ENCODE data around the gene DAZL.
"Not testable (repeated sequence)": the region's sequence is repeated elsewhere in the genome, so short reads cannot be mapped to it uniquely, and the experiment has no call there.

Gene DAZL, protein sequence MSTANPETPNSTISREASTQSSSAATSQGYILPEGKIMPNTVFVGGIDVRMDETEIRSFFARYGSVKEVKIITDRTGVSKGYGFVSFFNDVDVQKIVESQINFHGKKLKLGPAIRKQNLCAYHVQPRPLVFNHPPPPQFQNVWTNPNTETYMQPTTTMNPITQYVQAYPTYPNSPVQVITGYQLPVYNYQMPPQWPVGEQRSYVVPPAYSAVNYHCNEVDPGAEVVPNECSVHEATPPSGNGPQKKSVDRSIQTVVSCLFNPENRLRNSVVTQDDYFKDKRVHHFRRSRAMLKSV

DNA sequence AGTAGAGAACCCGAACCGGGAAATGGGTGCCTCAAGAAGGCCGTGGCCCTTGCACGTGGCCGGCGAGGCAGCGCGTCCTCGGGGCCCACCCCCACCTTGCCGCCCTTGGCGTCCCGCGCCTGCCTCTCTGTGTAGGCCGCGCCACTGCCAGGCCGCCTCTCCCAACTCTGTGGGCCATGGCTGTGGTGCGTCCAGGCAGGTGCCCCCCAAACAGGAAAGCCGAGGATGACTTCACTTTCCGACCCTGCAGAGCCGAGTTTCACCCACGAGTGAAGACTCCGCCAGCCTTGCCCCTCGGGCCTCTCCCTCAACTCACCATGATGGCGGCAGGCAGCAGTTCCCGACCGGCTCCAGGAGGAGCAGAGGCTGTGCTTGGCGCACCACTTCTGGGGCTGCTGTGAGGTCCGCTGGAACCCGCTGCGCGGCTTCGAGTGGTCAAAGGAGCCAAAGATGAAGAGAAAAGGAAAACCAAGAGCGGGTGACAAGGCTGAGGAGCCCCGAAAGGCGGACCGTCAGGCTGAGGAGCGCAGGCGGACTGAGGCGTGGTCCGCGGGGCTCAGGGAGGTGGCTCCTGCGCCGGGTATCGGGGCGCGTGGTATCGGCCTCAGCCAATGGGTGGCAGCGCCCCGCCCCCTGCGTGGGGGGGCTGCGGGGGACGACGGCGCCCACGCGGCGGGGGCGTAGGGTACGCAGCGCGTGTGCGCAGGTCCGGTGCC lies at the start of gene DAZL:
Gene DAZL (minus strand): TSS at position 537 of the 716 bp plus-strand sequence. CDS start 218 bp downstream, at position 319.
- no peak within 1 kb of the TSS for H3K4me3 ChIP-seq (ENCODE audit: low read length)
- TF ChIP-seq ZNF274 (IDR thresholded peaks at IDR 0.05; ENCODE audit: low read depth, low read length) = no peak

DNA sequence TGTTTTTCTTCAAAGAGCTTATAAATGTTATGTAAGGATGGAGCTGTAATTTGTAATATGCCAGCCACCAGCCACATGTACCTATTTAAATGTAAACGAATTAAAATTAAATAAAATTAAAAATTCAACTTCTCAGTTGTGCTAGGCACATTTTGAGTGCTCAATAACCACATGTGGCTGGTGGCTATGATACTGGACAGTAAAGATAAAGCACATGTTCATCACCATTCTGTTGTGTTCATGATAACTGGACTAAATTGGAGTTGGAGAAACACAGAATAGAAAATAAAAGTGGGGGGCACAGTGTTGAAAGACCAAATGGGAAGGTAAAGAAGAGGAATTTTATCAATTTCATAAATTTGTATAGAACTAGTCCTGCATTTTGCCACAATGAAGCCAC lies 49.8 kb upstream of the DAZL start:
- no peak overlapping the region for H3K4me3 ChIP-seq (ENCODE audit: low read length)
- no peak for TF ChIP-seq ZNF274 (IDR thresholded peaks at IDR 0.05; ENCODE audit: low read depth, low read length)

DNA sequence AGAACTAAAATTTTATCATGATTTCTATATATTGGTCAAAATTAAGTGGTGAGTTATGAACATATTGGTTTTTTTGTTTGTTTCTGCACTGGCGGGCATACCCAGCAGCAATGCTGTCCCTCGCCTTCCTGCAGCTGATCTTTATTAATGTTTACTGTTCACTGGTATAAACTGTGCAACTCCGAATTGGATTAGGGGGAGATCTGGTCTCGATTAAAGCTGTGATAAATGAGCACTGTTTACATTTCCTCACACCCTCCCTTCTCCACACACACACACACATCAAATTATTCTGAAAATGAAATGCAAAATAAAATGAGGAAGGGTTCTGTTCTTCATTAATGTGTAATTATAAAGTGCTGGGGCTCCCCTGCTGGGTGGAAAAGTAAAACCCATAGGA lies 48.5 kb upstream of the DAZL start:
- no peak for TF ChIP-seq ZNF274 (IDR thresholded peaks at IDR 0.05; ENCODE audit: low read depth, low read length)
- H3K4me3 ChIP-seq (ENCODE audit: low read length) = no peak overlapping the region

DNA sequence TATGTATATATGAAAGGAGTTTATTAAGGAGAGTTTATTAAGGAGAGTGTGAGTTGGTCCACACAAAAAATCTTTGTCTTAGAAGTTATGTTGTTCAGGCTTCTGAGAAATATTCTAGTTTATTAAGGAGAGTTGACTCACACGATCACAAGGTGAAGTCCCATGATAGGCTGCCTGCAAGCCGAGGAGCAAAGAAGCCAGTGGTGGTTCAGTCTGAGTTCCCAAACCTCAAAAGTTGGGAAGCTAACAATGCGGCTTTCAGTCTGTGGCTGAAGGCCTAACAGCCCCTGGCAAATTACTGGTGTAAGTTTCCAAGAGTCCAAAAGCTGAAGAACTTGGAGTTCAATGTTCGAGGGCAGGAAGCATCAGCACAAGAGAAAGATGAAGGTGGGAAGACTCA lies 42.4 kb upstream of the DAZL start:
- no peak for TF ChIP-seq ZNF274 (IDR thresholded peaks at IDR 0.05; ENCODE audit: low read depth, low read length)

DNA sequence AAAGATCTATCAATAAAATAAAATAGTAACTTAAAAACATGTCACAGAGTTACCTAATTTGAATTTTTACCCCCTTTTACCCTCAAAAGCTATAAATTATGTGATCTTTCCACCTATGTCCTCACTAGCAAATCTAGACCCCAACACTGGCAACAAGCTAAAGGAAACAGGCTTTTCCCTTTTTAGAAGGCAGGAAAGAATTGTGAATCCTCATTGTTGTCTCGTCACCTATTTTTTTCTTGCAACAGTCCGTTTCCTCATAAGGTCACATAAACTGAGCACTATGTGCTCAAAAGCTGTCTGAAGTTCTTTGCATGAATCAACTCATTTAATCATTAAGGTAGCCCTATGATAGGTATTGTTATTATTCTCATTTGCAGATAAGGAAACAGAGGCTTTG lies 34.6 kb upstream of the DAZL start:
- TF ChIP-seq ZNF274 (IDR thresholded peaks at IDR 0.05; ENCODE audit: low read depth, low read length) = no peak
- no peak overlapping the region for H3K4me3 ChIP-seq (ENCODE audit: low read length)

More for the DNA sequence above, 42.4 kb upstream of the DAZL start:
- no peak overlapping the region for H3K4me3 ChIP-seq (ENCODE audit: low read length)

DNA sequence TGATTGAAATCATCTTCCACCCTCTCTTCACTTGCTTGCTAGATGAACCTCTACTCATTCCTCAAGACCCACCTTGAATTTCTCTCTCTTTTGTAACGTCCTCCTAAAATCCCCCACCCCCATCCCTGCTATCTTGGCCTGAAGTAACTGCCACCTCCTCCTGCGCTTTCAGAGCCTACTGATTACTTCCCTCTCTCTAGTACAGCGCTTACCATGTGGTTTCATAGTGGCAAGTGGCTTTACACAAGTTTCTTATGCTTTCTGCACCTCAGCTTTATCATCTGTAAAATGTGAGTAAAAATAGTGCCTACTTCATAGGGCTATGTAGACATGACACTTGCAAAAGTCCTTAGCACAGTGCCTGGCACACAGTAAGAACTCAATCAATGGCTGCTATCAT lies 28.7 kb upstream of the DAZL start:
- no peak for TF ChIP-seq ZNF274 (IDR thresholded peaks at IDR 0.05; ENCODE audit: low read depth, low read length)
- no peak overlapping the region for H3K4me3 ChIP-seq (ENCODE audit: low read length)

DNA sequence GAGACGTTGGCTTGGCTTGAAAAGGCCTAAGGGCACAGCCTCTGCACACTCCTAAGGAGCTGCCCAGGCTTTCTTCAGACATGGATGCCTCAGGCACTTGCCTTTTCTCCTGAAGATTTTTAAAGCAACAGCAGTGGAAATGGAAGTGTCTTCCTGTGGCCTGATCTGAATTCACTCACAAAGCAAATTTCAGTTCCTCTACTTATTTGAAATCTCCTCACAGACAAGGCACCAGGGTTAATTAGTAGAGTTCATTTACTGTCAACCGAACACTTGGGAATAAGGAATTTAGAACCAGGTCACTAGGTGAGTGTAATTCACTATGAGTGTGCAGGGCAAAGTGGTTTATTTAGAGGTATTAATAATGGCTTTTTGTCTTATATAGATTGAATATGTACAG lies 27.2 kb upstream of the DAZL start:
- no peak overlapping the region for H3K4me3 ChIP-seq (ENCODE audit: low read length)

DNA sequence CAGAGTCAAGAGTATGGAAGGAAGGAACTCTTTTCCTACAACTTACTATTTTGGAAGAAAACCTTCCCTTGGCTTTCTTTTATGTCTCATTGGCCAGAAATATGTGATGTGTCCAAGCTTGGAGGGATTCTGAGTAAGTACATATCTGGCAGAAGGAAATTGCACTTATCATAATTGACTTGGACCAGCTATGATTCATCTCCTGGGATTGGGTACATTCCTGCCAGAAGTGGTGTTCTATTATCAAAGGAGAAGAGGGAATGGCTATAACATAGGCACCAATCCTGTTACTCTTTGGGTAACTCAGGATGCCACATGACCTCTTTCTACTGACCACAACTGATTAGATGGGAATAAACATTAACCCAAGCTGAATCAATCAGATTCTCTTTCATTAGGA lies 13.5 kb upstream of the DAZL start:
- H3K4me3 ChIP-seq (ENCODE audit: low read length) = no peak overlapping the region
- TF ChIP-seq ZNF274 (IDR thresholded peaks at IDR 0.05; ENCODE audit: low read depth, low read length) = no peak

More for the DNA sequence above, 27.2 kb upstream of the DAZL start:
- TF ChIP-seq ZNF274 (IDR thresholded peaks at IDR 0.05; ENCODE audit: low read depth, low read length) = no peak

DNA sequence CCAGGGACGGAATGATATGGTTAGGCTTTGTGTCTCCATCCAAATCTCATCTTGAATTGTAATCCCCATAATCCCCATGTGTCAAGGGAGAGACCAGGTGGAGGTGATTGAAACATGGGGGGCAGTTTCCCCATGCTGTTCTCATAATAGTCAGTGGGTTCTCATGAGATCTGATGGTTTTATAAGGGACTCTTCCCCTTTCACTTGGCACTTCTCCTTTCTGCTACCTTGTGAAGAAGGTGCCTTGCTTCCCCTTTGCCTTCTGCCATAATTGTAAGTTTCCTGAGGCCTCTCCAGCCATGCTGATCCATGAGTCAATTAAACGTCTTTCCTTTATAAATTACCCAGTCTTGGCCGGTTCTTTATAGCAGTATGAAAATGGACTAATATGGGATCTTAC lies 11.9 kb upstream of the DAZL start:
- H3K4me3 ChIP-seq (ENCODE audit: low read length) = not testable (repeated sequence)

DNA sequence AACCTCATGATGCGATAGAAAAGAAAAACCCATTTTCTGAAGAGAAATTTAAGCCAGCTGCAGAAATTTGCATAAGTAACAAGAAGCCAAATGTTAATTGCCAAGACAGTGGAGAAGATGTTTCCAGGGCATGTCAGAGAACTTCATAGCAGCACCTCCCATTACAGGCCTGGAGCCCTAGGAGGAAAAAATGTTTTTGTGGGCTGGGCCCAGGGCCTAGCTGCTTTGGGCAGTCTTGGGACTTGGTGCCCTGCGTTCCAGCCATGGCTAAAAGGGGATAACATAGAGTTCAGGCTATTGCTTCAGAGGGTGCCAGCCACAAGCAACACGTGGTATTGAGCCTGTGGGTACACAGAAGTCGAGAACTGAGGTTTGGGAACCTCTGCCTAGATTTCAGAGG lies 10.9 kb upstream of the DAZL start:
- H3K4me3 ChIP-seq (ENCODE audit: low read length) = no peak overlapping the region
- TF ChIP-seq ZNF274 (IDR thresholded peaks at IDR 0.05; ENCODE audit: low read depth, low read length) = no peak

DNA sequence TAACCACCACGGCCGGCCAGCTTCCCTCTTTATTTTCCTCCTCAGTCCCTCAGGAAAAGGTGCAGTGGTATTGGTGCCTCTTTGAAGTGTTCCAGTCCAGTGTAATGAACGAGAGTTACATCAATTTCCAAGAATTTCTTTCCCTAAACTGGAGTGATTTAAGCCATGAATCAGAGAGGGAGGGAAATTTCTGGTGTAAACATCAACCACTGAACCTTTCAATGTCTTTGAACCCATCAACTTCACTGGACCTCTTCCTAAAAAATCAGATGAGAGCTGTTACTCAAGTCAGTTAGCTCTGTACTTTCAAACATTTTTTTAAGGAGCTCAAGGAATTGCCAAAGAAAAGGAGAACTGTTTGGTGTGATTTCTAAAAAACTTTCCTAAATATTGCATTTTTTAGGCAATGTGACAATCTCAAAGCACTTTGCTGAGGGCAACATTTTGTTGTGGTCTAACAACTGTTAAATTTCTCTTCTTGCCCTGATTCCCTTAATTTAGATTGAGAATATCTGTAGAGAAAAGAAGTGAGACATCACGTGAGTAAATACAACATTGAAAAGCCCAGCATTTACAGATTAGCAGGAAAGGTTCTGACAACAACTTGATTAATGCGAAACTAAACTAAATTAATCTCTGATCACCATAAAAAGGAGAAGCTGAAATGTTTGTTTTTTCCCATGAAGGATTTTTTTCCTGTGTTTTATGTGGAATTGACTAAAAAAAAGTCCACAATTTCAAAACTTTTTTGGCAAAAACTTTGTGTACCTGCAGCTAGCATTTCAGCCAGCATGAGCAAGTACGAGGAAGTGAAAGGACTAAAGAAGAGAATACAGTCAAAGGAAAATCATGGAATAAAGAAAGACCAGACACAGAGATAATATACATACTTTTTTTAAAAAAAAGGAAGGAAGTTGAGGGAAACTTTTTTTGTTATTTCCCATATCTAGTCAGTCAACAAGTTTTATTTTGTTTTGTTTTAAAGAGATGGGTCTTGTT lies 9.1 kb upstream of the DAZL start:
- no peak for TF ChIP-seq ZNF274 (IDR thresholded peaks at IDR 0.05; ENCODE audit: low read depth, low read length)

DNA sequence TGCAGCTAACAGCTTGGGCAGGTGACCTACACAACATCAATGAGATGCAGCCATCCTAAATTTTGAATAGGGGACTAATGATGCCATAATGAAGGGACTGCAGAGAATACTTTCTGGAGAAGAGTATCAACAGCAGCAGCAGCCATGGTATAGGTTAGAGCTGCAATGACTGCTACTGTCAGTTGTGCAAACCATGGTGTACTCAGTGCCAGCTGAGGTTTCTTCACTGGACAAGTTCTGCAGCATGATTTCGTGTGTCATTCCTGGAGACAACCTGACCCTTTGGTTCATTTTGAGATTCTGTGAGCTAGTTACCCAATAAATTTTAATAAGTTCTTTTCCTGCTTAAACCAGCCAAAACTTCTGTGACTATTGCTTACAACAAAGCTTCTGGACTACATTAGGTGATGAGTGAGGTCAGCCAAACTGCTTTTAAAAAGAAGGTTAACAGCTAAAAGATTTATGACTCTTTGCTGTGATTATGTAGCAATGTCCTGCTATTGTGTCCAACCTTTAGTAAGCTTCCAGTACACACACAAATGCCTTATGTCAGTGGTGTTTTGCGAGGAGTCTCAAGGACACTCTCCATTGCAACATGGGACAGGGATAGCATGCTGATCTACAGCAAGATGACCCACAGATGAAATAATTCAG lies 4.8 kb upstream of the DAZL start:
- H3K4me3 ChIP-seq (ENCODE audit: low read length) = no peak overlapping the region
- no peak for TF ChIP-seq ZNF274 (IDR thresholded peaks at IDR 0.05; ENCODE audit: low read depth, low read length)

More for the DNA sequence above, 9.1 kb upstream of the DAZL start:
- no peak overlapping the region for H3K4me3 ChIP-seq (ENCODE audit: low read length)

DNA sequence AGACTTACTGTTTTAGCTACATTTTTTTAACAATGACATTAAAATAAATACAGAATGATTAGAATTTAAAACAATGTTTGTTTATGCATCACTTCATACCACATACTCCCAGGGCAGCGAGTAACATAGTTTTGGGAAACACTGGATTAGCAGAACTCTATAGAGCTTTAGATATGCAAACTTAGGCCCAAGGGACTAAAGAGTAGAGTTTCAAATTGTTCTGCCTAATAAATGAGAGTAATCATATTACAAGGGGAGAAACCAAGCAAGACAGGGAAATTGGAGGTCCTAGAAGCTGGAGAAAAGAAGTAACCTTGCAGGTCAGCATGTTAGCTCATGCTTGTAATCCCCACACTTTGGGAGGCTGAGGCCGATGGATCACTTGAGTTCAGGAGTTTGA lies 3.6 kb upstream of the DAZL start:
- TF ChIP-seq ZNF274 (IDR thresholded peaks at IDR 0.05; ENCODE audit: low read depth, low read length) = no peak

DNA sequence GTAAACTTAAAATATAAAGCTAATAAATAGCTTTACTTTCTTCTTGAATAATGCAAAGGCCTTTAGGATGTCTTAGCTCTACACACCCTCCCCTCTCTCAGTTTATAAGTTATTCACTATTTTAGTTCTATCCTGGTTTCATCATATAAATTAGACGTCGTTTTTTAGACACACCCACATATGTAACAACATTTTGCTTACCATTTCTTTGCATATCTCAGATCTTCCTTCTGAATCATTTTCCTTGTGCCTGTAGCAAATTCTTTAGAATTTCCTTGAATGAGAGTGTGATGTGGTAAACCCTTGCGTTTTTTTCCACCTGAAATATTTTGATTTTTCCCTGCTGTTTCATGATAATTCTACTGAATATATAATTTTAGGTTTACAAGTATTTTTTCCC lies 2.5 kb upstream of the DAZL start:
- no peak overlapping the region for H3K4me3 ChIP-seq (ENCODE audit: low read length)
- no peak for TF ChIP-seq ZNF274 (IDR thresholded peaks at IDR 0.05; ENCODE audit: low read depth, low read length)

More for the DNA sequence above, 3.6 kb upstream of the DAZL start:
- no peak overlapping the region for H3K4me3 ChIP-seq (ENCODE audit: low read length)

All from GM08714 (cell line).